Spleen (tissue), 11 donors: ENCODE data around the gene DSG4. TPM values are rescaled to one million over a fixed set of nuclear protein-coding genes. Genes with fewer than 3 reads are reported as not detected.

Experiments
- DNase-seq: peaks from one replicate; pipeline ENCODE4 v3.0.0-alpha.2; 2020
- H3K27ac ChIP-seq, 8 donors: fragments of 200-600 bp; sonication (generic) in 7 of 8; 1 replicate in 4 of 8; 2 replicates in 4 of 8; pipeline versions ENCODE4 v1.5.0 to v1.8.0; 2016 to 2021; ENCODE audit warnings: inconsistent platforms in 4 of 8, mild to moderate bottlenecking in 4 of 8, moderate library complexity in 1 of 8
- H3K27me3 ChIP-seq, 7 donors: fragments of 200-600 bp; sonication (generic) in 6 of 7; replicated peaks in 1 of 7; 1 replicate in 4 of 7; 2 replicates in 3 of 7; pipeline versions ENCODE4 v1.5.0 to v1.8.0; 2016 to 2021; ENCODE audit warnings: inconsistent platforms in 3 of 7, mild to moderate bottlenecking in 1 of 7
- H3K36me3 ChIP-seq, 6 donors: fragments of 200-600 bp; sonication (generic) in 5 of 6; 1 replicate in 4 of 6; 2 replicates in 2 of 6; pipeline versions ENCODE4 v1.5.0 to v1.8.0; 2016 to 2021; ENCODE audit warnings: inconsistent platforms in 2 of 6
- H3K4me1 ChIP-seq, 6 donors: fragments of 200-600 bp; sonication (generic) in 5 of 6; 1 replicate in 3 of 6; 2 replicates in 3 of 6; pipeline versions ENCODE4 v1.5.0 to v1.8.0; 2016 to 2021; ENCODE audit warnings: inconsistent platforms in 3 of 6
- H3K4me3 ChIP-seq, 8 donors: fragments of 200-600 bp; sonication (generic) in 7 of 8; 1 replicate in 4 of 8; 2 replicates in 4 of 8; pipeline versions ENCODE4 v1.5.0 to v1.8.0; 2016 to 2021; ENCODE audit warnings: inconsistent platforms in 4 of 8, mild to moderate bottlenecking in 4 of 8, moderate library complexity in 2 of 8
- H3K9me3 ChIP-seq, 8 donors: fragments of 200-600 bp; sonication (generic) in 7 of 8; 1 replicate in 4 of 8; 2 replicates in 4 of 8; pipeline versions ENCODE4 v1.5.0 to v1.8.0; 2016 to 2021; ENCODE audit warnings: inconsistent platforms in 4 of 8
- POLR2A ChIP-seq, 3 donors: fragments of 450-650 bp; IDR thresholded peaks; one replicate each; pipeline ENCODE4 v1.5.1; 2017; ENCODE audit warnings: antibody characterized with exemption in 3 of 3, mild to moderate bottlenecking in 1 of 3
- POLR2AphosphoS5 ChIP-seq, 3 donors: sonication (generic); formaldehyde crosslinking; IDR thresholded peaks; one replicate each; pipeline ENCODE4 v1.5.1; 2017; ENCODE audit warnings: antibody characterized with exemption in 3 of 3
- WGBS, 5 donors: extraction: QIAGEN DNeasy Blood & Tissue Kit in 3 of 5; methylation state at CpG; one replicate each; pipeline versions ENCODE4 v1.1.5 to v1.1.7; 2013 to 2018; 5-methylcytosine and 5-hydroxymethylcytosine counted together
- intact Hi-C: fragments of 100-400 bp; cut with DNase I; formaldehyde crosslinking; loops from one replicate; pipeline ENCODE4 v1.15.0; 2023; ENCODE audit warnings: low total_unique reads
- polyA plus RNA-seq, 3 donors: library from polyadenylated mRNA; stranded (reverse); fragments of 200-250 nt; gene quantifications; one replicate each; pipeline ENCODE4 v1.2.1, GENCODE V29; 2013
- total RNA-seq, 7 donors: library from RNA; depleted of rRNA in 3 of 7; stranded (reverse); fragments of >200 nt in 3 of 7; fragmentation: NEBNext Ultra II Directional in 4 of 7; extraction: Animal tissue kit (Norgen Biotek cat#: 25700) in 4 of 7; gene quantifications; one replicate each; pipeline versions ENCODE4 v1.1.0 to v1.2.1, GENCODE V29; 2016 to 2021
- TF ChIP-seq, protein P1 (sequence below), 11 experiments: fragments of 200-600 bp in 7 of 11; fragments of 450-650 bp in 4 of 11; sonication (generic) in 4 of 11; IDR thresholded peaks in 8 of 11; conservative IDR thresholded peaks in 3 of 11; 1 replicate in 7 of 11; 2 replicates in 4 of 11; pipeline versions ENCODE4 v1.4.0 to v1.8.0; 2016 to 2021; ENCODE audit warnings: antibody characterized with exemption in 11 of 11, inconsistent platforms in 4 of 11, mild to moderate bottlenecking in 1 of 11
- donor health status: healthy with polysubstance abuse.
- donor health status: DM: no; HTN: no; CAD: no; lungs with moderate emphysema.
- donor health status: DM: no; HTN: no; CAD: no.
- donor health status: Bipolar disorder and iron deficiency.
- donor health status: healthy.
- donor health status: DM: no; HTN: no; CAD: no.
- donor health status: DM: yes; HTN: yes; CAD: no.

DSG4 gene
- total and polyA plus RNA-seq, 10 donors = not detected

DNA sequence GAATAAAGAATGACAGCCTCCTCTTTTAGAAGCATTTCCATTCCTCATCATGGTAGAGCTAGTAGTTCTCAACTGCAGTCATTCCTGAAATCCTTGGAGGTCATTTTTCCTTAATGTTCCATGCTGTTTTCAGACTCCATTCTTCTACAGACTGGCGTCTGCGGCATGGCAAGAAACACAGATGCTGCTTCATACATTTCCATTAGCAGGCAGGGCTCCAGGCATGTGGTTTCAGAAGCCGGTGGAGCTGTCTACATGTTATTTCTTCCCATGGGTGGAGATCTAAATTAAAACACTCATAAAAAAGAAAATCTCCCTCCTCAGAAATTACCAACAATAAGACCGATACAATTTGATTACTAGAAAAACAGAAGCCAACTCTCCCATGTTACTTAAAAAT lies 64.9 kb downstream of the DSG4 start:
- Histone ChIP-seq H3K27me3 (no peaks in the 10 kb centered on the region), H3K27ac (no peak overlapping the region), H3K4me3 (no peak overlapping the region), H3K36me3 (no peaks in the 10 kb centered on the region), H3K4me1 (no peaks in the 10 kb centered on the region), H3K9me3 (no peaks in the 10 kb centered on the region)
- intact Hi-C loops = no loop called here
- no peak for DNase-seq
- 88 to 96% (median 95%) methylated on average over 4 of the region's 4 CpGs for WGBS, 5 donors
- no peak for TF ChIP-seq POLR2AphosphoS5 (IDR thresholded peaks at IDR 0.05)
- TF ChIP-seq, protein P1, sequence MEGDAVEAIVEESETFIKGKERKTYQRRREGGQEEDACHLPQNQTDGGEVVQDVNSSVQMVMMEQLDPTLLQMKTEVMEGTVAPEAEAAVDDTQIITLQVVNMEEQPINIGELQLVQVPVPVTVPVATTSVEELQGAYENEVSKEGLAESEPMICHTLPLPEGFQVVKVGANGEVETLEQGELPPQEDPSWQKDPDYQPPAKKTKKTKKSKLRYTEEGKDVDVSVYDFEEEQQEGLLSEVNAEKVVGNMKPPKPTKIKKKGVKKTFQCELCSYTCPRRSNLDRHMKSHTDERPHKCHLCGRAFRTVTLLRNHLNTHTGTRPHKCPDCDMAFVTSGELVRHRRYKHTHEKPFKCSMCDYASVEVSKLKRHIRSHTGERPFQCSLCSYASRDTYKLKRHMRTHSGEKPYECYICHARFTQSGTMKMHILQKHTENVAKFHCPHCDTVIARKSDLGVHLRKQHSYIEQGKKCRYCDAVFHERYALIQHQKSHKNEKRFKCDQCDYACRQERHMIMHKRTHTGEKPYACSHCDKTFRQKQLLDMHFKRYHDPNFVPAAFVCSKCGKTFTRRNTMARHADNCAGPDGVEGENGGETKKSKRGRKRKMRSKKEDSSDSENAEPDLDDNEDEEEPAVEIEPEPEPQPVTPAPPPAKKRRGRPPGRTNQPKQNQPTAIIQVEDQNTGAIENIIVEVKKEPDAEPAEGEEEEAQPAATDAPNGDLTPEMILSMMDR (IDR thresholded peaks at IDR 0.05 in 8 of 11, conservative IDR thresholded peaks at IDR 0.05 in 3 of 11) = no peak
- no peak for TF ChIP-seq POLR2A (IDR thresholded peaks at IDR 0.05)

DNA sequence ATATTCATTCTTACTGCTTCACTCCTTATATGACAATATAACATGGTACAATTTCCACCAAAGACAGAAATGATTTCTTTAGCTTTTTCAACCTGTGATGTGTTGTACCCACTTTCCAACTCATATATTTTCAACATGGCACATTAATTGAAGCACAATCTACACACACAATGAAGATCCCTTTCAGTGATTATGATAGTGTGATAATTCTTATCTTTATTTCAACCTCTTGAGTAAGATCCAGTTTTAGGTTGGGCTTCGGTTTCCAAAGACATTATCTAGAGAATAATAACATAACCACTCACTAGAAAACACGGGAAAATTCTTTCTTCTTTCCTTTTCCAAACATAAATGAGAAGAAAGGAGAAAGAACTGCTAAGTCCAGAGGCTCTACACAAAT lies 67.6 kb downstream of the DSG4 start:
- WGBS, 5 donors = 73 to 86% (median 74%) methylated on average over 2 of the region's 2 CpGs
- no peak for TF ChIP-seq POLR2A (IDR thresholded peaks at IDR 0.05)
- TF ChIP-seq POLR2AphosphoS5 (IDR thresholded peaks at IDR 0.05) = no peak
- TF ChIP-seq, protein P1 (IDR thresholded peaks at IDR 0.05 in 8 of 11, conservative IDR thresholded peaks at IDR 0.05 in 3 of 11) = no peak
- H3K27ac ChIP-seq = no peak overlapping the region
- no peak overlapping the region for H3K4me3 ChIP-seq
- no peaks in the 10 kb centered on the region for H3K36me3 ChIP-seq
- H3K9me3 ChIP-seq = no peaks in the 10 kb centered on the region
- DNase-seq = no peak
- no peaks in the 10 kb centered on the region for H3K4me1 ChIP-seq
- H3K27me3 ChIP-seq = no peaks in the 10 kb centered on the region
- intact Hi-C loops = no loop called here

DNA sequence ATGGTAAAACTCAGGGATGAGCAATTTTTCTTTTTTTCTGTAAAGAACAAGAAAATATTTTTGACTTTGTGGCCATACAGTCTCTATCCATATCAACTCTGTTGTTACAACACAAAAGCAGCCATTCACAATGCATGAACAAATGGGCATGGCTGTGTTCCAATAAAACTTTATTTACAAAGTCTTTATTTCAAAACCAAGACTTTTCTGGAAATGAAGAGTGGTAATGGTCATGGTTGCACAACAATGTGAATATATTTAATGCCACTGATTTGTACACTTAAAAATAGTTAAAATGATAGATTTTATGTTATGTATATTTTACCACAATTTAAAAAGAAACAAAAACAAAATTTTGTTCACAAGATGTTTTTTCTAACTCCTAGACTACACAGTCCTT lies 69.3 kb downstream of the DSG4 start:
- Histone ChIP-seq H3K4me1 (no peaks in the 10 kb centered on the region), H3K4me3 (no peak overlapping the region), H3K27me3 (no peaks in the 10 kb centered on the region), H3K27ac (no peak overlapping the region), H3K9me3 (no peaks in the 10 kb centered on the region), H3K36me3 (no peaks in the 10 kb centered on the region)
- TF ChIP-seq POLR2AphosphoS5 (IDR thresholded peaks at IDR 0.05) = no peak
- no peak for TF ChIP-seq POLR2A (IDR thresholded peaks at IDR 0.05)
- TF ChIP-seq, protein P1 (IDR thresholded peaks at IDR 0.05 in 8 of 11, conservative IDR thresholded peaks at IDR 0.05 in 3 of 11) = no peak
- intact Hi-C loops = no loop called here
- no peak for DNase-seq

DNA sequence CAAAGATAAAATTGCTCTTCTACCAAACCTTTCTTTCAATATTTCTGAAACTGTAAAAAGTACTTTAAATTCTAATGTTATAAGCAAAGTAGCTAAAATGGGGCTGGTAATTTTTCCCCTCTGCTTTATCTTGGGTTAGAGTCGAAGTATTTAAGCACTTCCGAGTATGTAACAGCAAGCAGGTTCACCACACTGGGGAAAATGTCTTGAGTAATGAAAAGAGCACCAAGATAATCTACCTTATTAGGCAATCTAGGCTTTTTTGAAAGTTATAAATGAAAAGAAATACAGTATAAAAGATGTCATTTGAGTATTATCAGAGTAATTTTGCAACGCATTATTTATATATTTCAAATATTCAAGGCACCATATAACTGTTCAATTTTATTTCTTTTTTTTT lies 70.3 kb downstream of the DSG4 start:
- intact Hi-C loops = no loop called here
- no peak overlapping the region for H3K27ac ChIP-seq
- no peaks in the 10 kb centered on the region for H3K36me3 ChIP-seq
- TF ChIP-seq POLR2A (IDR thresholded peaks at IDR 0.05) = no peak
- TF ChIP-seq, protein P1 (IDR thresholded peaks at IDR 0.05 in 8 of 11, conservative IDR thresholded peaks at IDR 0.05 in 3 of 11) = no peak
- TF ChIP-seq POLR2AphosphoS5 (IDR thresholded peaks at IDR 0.05) = no peak
- WGBS, 5 donors = 83 to 93% (median 87%) methylated on average over 3 of the region's 3 CpGs
- no peak for DNase-seq
- no peaks in the 10 kb centered on the region for H3K9me3 ChIP-seq
- no peak overlapping the region for H3K4me3 ChIP-seq
- no peaks in the 10 kb centered on the region for H3K27me3 ChIP-seq
- H3K4me1 ChIP-seq = no peaks in the 10 kb centered on the region
